ENCODE measurements around the gene FAM120AOS.

DNA sequence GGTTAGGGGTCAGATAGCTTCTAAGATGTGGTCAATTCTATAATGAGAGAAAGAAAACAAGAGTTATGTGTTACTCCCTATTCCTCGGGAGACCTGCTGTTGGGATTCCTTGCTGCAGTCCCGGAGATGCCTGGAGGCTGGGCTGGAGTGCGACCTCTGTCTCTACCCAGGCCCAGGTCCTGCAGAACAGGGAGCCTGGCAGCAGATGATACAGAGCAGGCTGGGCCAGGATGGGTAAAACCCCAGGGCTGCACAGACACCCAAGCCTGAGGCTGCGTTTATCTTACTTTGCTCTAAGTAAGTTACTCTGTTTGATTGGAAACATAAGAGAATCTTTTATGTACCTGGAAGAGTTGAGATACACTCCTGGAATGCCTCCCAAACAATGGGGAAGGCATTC lies 26.9 kb upstream of the FAM120AOS start:
- TF ChIP-seq, protein P1, sequence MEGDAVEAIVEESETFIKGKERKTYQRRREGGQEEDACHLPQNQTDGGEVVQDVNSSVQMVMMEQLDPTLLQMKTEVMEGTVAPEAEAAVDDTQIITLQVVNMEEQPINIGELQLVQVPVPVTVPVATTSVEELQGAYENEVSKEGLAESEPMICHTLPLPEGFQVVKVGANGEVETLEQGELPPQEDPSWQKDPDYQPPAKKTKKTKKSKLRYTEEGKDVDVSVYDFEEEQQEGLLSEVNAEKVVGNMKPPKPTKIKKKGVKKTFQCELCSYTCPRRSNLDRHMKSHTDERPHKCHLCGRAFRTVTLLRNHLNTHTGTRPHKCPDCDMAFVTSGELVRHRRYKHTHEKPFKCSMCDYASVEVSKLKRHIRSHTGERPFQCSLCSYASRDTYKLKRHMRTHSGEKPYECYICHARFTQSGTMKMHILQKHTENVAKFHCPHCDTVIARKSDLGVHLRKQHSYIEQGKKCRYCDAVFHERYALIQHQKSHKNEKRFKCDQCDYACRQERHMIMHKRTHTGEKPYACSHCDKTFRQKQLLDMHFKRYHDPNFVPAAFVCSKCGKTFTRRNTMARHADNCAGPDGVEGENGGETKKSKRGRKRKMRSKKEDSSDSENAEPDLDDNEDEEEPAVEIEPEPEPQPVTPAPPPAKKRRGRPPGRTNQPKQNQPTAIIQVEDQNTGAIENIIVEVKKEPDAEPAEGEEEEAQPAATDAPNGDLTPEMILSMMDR (IDR thresholded peaks at IDR 0.05; ENCODE audit: poor library complexity), result no peak
- no peak for TF ChIP-seq EZH2phosphoT487 (IDR thresholded peaks at IDR 0.05; ENCODE audit: low read depth, severe bottlenecking, unreplicated experiment)
